Ishikawa (cell line): ENCODE data around the gene NKD1.

ENCODE experiments used
- CEBPB ChIP-seq: IDR thresholded peaks from 2 replicates; pipeline ENCODE4 v1.6.1; 2012
- CREB1 ChIP-seq: IDR thresholded peaks from 2 replicates; pipeline ENCODE4 v1.6.1; 2012; ENCODE audit warnings: low read depth
- EGR1 ChIP-seq: IDR thresholded peaks from 2 replicates; pipeline ENCODE4 v1.6.1; 2012
- EP300 ChIP-seq: IDR thresholded peaks from 2 replicates; pipeline ENCODE4 v1.6.1; 2012; ENCODE audit warnings: borderline replicate concordance
- FOXM1 ChIP-seq: IDR thresholded peaks from 2 replicates; pipeline ENCODE4 v1.6.1; 2012; ENCODE audit warnings: low read depth, borderline replicate concordance
- MAX ChIP-seq: IDR thresholded peaks from 2 replicates; pipeline ENCODE4 v1.6.1; 2012
- RAD21 ChIP-seq: IDR thresholded peaks from 2 replicates; pipeline ENCODE4 v1.6.1; 2012; ENCODE audit warnings: low read depth
- REST ChIP-seq: IDR thresholded peaks from 2 replicates; pipeline ENCODE4 v1.6.1; 2012; ENCODE audit warnings: low read depth, mild to moderate bottlenecking
- TAF1 ChIP-seq: IDR thresholded peaks from 2 replicates; pipeline ENCODE4 v1.6.1; 2012; ENCODE audit warnings: low read depth, mild to moderate bottlenecking
- TCF12 ChIP-seq: IDR thresholded peaks from 2 replicates; pipeline ENCODE4 v1.6.1; 2012; ENCODE audit warnings: low read depth
- TEAD4 ChIP-seq: IDR thresholded peaks from 2 replicates; pipeline ENCODE4 v1.6.1; 2012
- USF1 ChIP-seq: IDR thresholded peaks from 2 replicates; pipeline ENCODE4 v1.6.1; 2012
- YY1 ChIP-seq: IDR thresholded peaks from 2 replicates; pipeline ENCODE4 v1.6.1; 2012; ENCODE audit warnings: low read depth

- TF ChIP-seq TCF12: no peak
- no peak for TF ChIP-seq MAX
- no peak for TF ChIP-seq EGR1
- TF ChIP-seq TAF1: no peak
- TF ChIP-seq USF1: no peak
- TF ChIP-seq EP300: no peak
- TF ChIP-seq RAD21: no peak
- TF ChIP-seq FOXM1: no peak
- no peak for TF ChIP-seq REST
- no peak for TF ChIP-seq CREB1
- no peak for TF ChIP-seq CEBPB
- TF ChIP-seq YY1: no peak
- no peak for TF ChIP-seq TEAD4
These were observed 55.2 kb downstream of the NKD1 start for GRCh38 chr16:50603206-50604064.
